Measurements from ENCODE around the gene SPIB.

Gene SPIB

GRCh38 chr19:50444059-50444458 is 25.3 kb downstream of the SPIB start:
- WGBS (ENCODE audit: insufficient coverage, insufficient read length), result no CpG with 5 or more reads among the region's 1 CpG
- H3K36me3 ChIP-seq (ENCODE audit: control insufficient read depth, insufficient read depth, low read length), result no peaks in the 10 kb centered on the region

GRCh38 chr19:50447053-50447452 is 28.3 kb downstream of the SPIB start:
- no peak for DNase-seq (ENCODE audit: low read depth, low spot score)
- no peaks in the 10 kb centered on the region for H3K9me3 ChIP-seq (ENCODE audit: control insufficient read depth, insufficient read depth, low read length)
- H3K36me3 ChIP-seq (ENCODE audit: control insufficient read depth, insufficient read depth, low read length), result no peaks in the 10 kb centered on the region
- H3K4me1 ChIP-seq (ENCODE audit: control insufficient read depth, insufficient read depth, low read length), result peaks cover 1% of the 10 kb centered on the region; the same call in 1 of the 2 replicates
- H3K4me3 ChIP-seq (ENCODE audit: low read length), result no peak overlapping the region
- no peak overlapping the region for H3K27ac ChIP-seq (ENCODE audit: low read length)
- WGBS (ENCODE audit: insufficient coverage, insufficient read length), result no CpG with 5 or more reads among the region's 5 CpGs
- H3K27me3 ChIP-seq (ENCODE audit: control insufficient read depth, insufficient read depth, low read length), result no peaks in the 10 kb centered on the region

More at GRCh38 chr19:50444059-50444458, 25.3 kb downstream of the SPIB start:
- Histone ChIP-seq H3K27me3 (ENCODE audit: control insufficient read depth, insufficient read depth, low read length) (no peaks in the 10 kb centered on the region), H3K9me3 (ENCODE audit: control insufficient read depth, insufficient read depth, low read length) (no peaks in the 10 kb centered on the region), H3K27ac (ENCODE audit: low read length) (no peak overlapping the region), H3K4me1 (ENCODE audit: control insufficient read depth, insufficient read depth, low read length) (peaks cover 1% of the 10 kb centered on the region; the same call in 1 of the 2 replicates), H3K4me3 (ENCODE audit: low read length) (no peak overlapping the region)
- no peak for DNase-seq (ENCODE audit: low read depth, low spot score)

- Histone ChIP-seq H3K4me1 (ENCODE audit: control insufficient read depth, insufficient read depth, low read length) (peaks cover 1% of the 10 kb centered on the region; the same call in 1 of the 2 replicates), H3K27me3 (ENCODE audit: control insufficient read depth, insufficient read depth, low read length) (no peaks in the 10 kb centered on the region), H3K4me3 (ENCODE audit: low read length) (no peak overlapping the region), H3K27ac (ENCODE audit: low read length) (no peak overlapping the region), H3K36me3 (ENCODE audit: control insufficient read depth, insufficient read depth, low read length) (no peaks in the 10 kb centered on the region), H3K9me3 (ENCODE audit: control insufficient read depth, insufficient read depth, low read length) (no peaks in the 10 kb centered on the region)
- no CpG with 5 or more reads among the region's 10 CpGs for WGBS (ENCODE audit: insufficient coverage, insufficient read length)
- no peak for DNase-seq (ENCODE audit: low read depth, low spot score)
Measured at GRCh38 chr19:50447750-50448149, 29.0 kb downstream of the SPIB start.

GRCh38 chr19:50449236-50449899 is 30.6 kb downstream of the SPIB start:
- WGBS (ENCODE audit: insufficient coverage, insufficient read length), result no CpG with 5 or more reads among the region's 14 CpGs
- Histone ChIP-seq H3K36me3 (ENCODE audit: control insufficient read depth, insufficient read depth, low read length) (no peaks in the 10 kb centered on the region), H3K4me1 (ENCODE audit: control insufficient read depth, insufficient read depth, low read length) (peaks cover 1% of the 10 kb centered on the region; the same call in 1 of the 2 replicates), H3K27me3 (ENCODE audit: control insufficient read depth, insufficient read depth, low read length) (no peaks in the 10 kb centered on the region), H3K9me3 (ENCODE audit: control insufficient read depth, insufficient read depth, low read length) (no peaks in the 10 kb centered on the region), H3K27ac (ENCODE audit: low read length) (no peak overlapping the region), H3K4me3 (ENCODE audit: low read length) (no peak overlapping the region)
- DNase-seq (ENCODE audit: low read depth, low spot score), result no peak

GRCh38 chr19:50450369-50451222 is 31.9 kb downstream of the SPIB start:
- Histone ChIP-seq H3K4me1 (ENCODE audit: control insufficient read depth, insufficient read depth, low read length) (peaks cover 1% of the 10 kb centered on the region; the same call in 1 of the 2 replicates), H3K9me3 (ENCODE audit: control insufficient read depth, insufficient read depth, low read length) (peaks cover 2% of the 10 kb centered on the region; the same call in 1 of the 2 replicates), H3K4me3 (ENCODE audit: low read length) (no peak overlapping the region), H3K27ac (ENCODE audit: low read length) (no peak overlapping the region), H3K36me3 (ENCODE audit: control insufficient read depth, insufficient read depth, low read length) (no peaks in the 10 kb centered on the region; the same call in 1 of the 2 replicates), H3K27me3 (ENCODE audit: control insufficient read depth, insufficient read depth, low read length) (no peaks in the 10 kb centered on the region)
- DNase-seq (ENCODE audit: low read depth, low spot score), result no peak
- no CpG with 5 or more reads among the region's 30 CpGs for WGBS (ENCODE audit: insufficient coverage, insufficient read length)

- no CpG with 5 or more reads among the region's 13 CpGs for WGBS (ENCODE audit: insufficient coverage, insufficient read length)
- peaks cover 2% of the 10 kb centered on the region; the same call in 1 of the 2 replicates for H3K9me3 ChIP-seq (ENCODE audit: control insufficient read depth, insufficient read depth, low read length)
- H3K27ac ChIP-seq (ENCODE audit: low read length), result no peak overlapping the region
- no peaks in the 10 kb centered on the region; the same call in 1 of the 2 replicates for H3K36me3 ChIP-seq (ENCODE audit: control insufficient read depth, insufficient read depth, low read length)
- no peak for DNase-seq (ENCODE audit: low read depth, low spot score)
- H3K4me3 ChIP-seq (ENCODE audit: low read length), result no peak overlapping the region
- no peaks in the 10 kb centered on the region for H3K27me3 ChIP-seq (ENCODE audit: control insufficient read depth, insufficient read depth, low read length)
- H3K4me1 ChIP-seq (ENCODE audit: control insufficient read depth, insufficient read depth, low read length), result no peaks in the 10 kb centered on the region; the same call in 1 of the 2 replicates
Measured at GRCh38 chr19:50451223-50451534, 32.4 kb downstream of the SPIB start.

GRCh38 chr19:50453243-50453642 is 34.5 kb downstream of the SPIB start:
- no peak for DNase-seq (ENCODE audit: low read depth, low spot score)

GRCh38 chr19:50455992-50456391 is 37.3 kb downstream of the SPIB start:
- Histone ChIP-seq H3K27ac (ENCODE audit: low read length) (no peak overlapping the region), H3K4me3 (ENCODE audit: low read length) (no peak overlapping the region), H3K36me3 (ENCODE audit: control insufficient read depth, insufficient read depth, low read length) (no peaks in the 10 kb centered on the region; the same call in 1 of the 2 replicates), H3K9me3 (ENCODE audit: control insufficient read depth, insufficient read depth, low read length) (peaks cover 2% of the 10 kb centered on the region; the same call in 1 of the 2 replicates), H3K4me1 (ENCODE audit: control insufficient read depth, insufficient read depth, low read length) (no peaks in the 10 kb centered on the region; the same call in 1 of the 2 replicates), H3K27me3 (ENCODE audit: control insufficient read depth, insufficient read depth, low read length) (no peaks in the 10 kb centered on the region)
- 100% methylated on average over 1 of the region's 2 CpGs for WGBS (ENCODE audit: insufficient coverage, insufficient read length)
- no peak for DNase-seq (ENCODE audit: low read depth, low spot score)

More at GRCh38 chr19:50453243-50453642, 34.5 kb downstream of the SPIB start:
- no CpG with 5 or more reads among the region's 3 CpGs for WGBS (ENCODE audit: insufficient coverage, insufficient read length)
- peaks cover 2% of the 10 kb centered on the region; the same call in 1 of the 2 replicates for H3K9me3 ChIP-seq (ENCODE audit: control insufficient read depth, insufficient read depth, low read length)
- no peaks in the 10 kb centered on the region; the same call in 1 of the 2 replicates for H3K4me1 ChIP-seq (ENCODE audit: control insufficient read depth, insufficient read depth, low read length)
- no peaks in the 10 kb centered on the region for H3K27me3 ChIP-seq (ENCODE audit: control insufficient read depth, insufficient read depth, low read length)
- no peak overlapping the region for H3K27ac ChIP-seq (ENCODE audit: low read length)
- H3K36me3 ChIP-seq (ENCODE audit: control insufficient read depth, insufficient read depth, low read length), result no peaks in the 10 kb centered on the region; the same call in 1 of the 2 replicates
- no peak overlapping the region for H3K4me3 ChIP-seq (ENCODE audit: low read length)

GRCh38 chr19:50457300-50457699 is 38.6 kb downstream of the SPIB start:
- H3K4me1 ChIP-seq (ENCODE audit: control insufficient read depth, insufficient read depth, low read length), result no peaks in the 10 kb centered on the region; the same call in 1 of the 2 replicates
- no peak for DNase-seq (ENCODE audit: low read depth, low spot score)
- no peaks in the 10 kb centered on the region for H3K27me3 ChIP-seq (ENCODE audit: control insufficient read depth, insufficient read depth, low read length)
- H3K36me3 ChIP-seq (ENCODE audit: control insufficient read depth, insufficient read depth, low read length), result no peaks in the 10 kb centered on the region; the same call in 1 of the 2 replicates
- WGBS (ENCODE audit: insufficient coverage, insufficient read length), result no CpG with 5 or more reads among the region's 5 CpGs
- H3K4me3 ChIP-seq (ENCODE audit: low read length), result no peak overlapping the region
- no peak overlapping the region for H3K27ac ChIP-seq (ENCODE audit: low read length)
- peaks cover 2% of the 10 kb centered on the region; the same call in 1 of the 2 replicates for H3K9me3 ChIP-seq (ENCODE audit: control insufficient read depth, insufficient read depth, low read length)

- DNase-seq (ENCODE audit: low read depth, low spot score), result no peak
- Histone ChIP-seq H3K9me3 (ENCODE audit: control insufficient read depth, insufficient read depth, low read length) (peaks cover 2% of the 10 kb centered on the region; the same call in 1 of the 2 replicates), H3K4me1 (ENCODE audit: control insufficient read depth, insufficient read depth, low read length) (no peaks in the 10 kb centered on the region; the same call in 1 of the 2 replicates), H3K36me3 (ENCODE audit: control insufficient read depth, insufficient read depth, low read length) (no peaks in the 10 kb centered on the region; the same call in 1 of the 2 replicates), H3K4me3 (ENCODE audit: low read length) (no peak overlapping the region), H3K27ac (ENCODE audit: low read length) (no peak overlapping the region), H3K27me3 (ENCODE audit: control insufficient read depth, insufficient read depth, low read length) (no peaks in the 10 kb centered on the region)
- no CpG with 5 or more reads among the region's 50 CpGs for WGBS (ENCODE audit: insufficient coverage, insufficient read length)
Measured at GRCh38 chr19:50458396-50459066, 39.8 kb downstream of the SPIB start.
